IMR-90 (cell line): Measurements from ENCODE around the gene KLC3. TPM values are rescaled to one million over a fixed set of nuclear protein-coding genes. Genes with fewer than 3 reads are reported as not detected.

ENCODE experiments used
- ATAC-seq: fragments of 200-7000 bp; cut with Tn5 transposase; 2 replicates; pipeline ENCODE4 v1.9.1; 2020; ENCODE audit warnings: low read depth, mild to moderate bottlenecking, moderate library complexity
- BruUV-seq: library from RNA; stranded (reverse); fragments of 400-500 nt; replicated peaks from 2 replicates; lab custom pipeline; 2021; lab: Mats Ljungman, UMichigan
- CTCF ChIA-PET: fragments of 300-600 bp; formaldehyde crosslinking; extraction: SDS; loops from one replicate; lab custom pipeline; 2021; ENCODE audit warnings: antibody characterized with exemption; lab: Yijun Ruan, JAX
- POLR2A ChIA-PET: fragments of 300-600 bp; sonication (Branson Sonifier 250); formaldehyde crosslinking; loops from one replicate; lab custom pipeline; 2022; ENCODE audit warnings: antibody characterized with exemption; ENCODE audit not compliant: unreplicated experiment; lab: Charles Lee
- DNase-seq: peaks from one replicate; pipeline ENCODE4 v3.0.0; 2013
- H2AFZ ChIP-seq: replicated peaks from 2 replicates; pipeline ENCODE3; 2013; ENCODE audit warnings: low read length, mild to moderate bottlenecking; ENCODE audit not compliant: poor library complexity
- H2AK5ac ChIP-seq: 2 replicates; pipeline ENCODE4 v1.6.1; 2013; ENCODE audit warnings: low read depth, low read length, inconsistent platforms
- H2AK9ac ChIP-seq: replicated peaks from 2 replicates; pipeline ENCODE3; 2013; ENCODE audit warnings: mild to moderate bottlenecking, low read depth, low read length, moderate library complexity; ENCODE audit not compliant: poor library complexity
- H2BK120ac ChIP-seq: 2 replicates; pipeline ENCODE4 v1.6.1; 2013; ENCODE audit warnings: low read depth, low read length, inconsistent platforms
- H2BK15ac ChIP-seq: 3 replicates; pipeline ENCODE4 v1.6.1; 2013; ENCODE audit warnings: low read depth, low read length, inconsistent platforms
- H2BK20ac ChIP-seq: 2 replicates; pipeline ENCODE4 v1.6.1; 2013; ENCODE audit warnings: low read depth, mild to moderate bottlenecking, inconsistent platforms, low read length, moderate library complexity
- H2BK5ac ChIP-seq: 2 replicates; pipeline ENCODE4 v1.6.1; 2013; ENCODE audit warnings: mild to moderate bottlenecking, low read depth, low read length, inconsistent platforms; ENCODE audit not compliant: poor library complexity, severe bottlenecking
- H3K14ac ChIP-seq: replicated peaks from 2 replicates; pipeline ENCODE4 v1.6.1; 2013; ENCODE audit warnings: low read depth, low read length, inconsistent platforms
- H3K18ac ChIP-seq: 2 replicates; pipeline ENCODE4 v1.6.1; 2013; ENCODE audit warnings: low read depth, low read length, control low read depth
- H3K23ac ChIP-seq: 2 replicates; pipeline ENCODE4 v1.6.1; 2013; ENCODE audit warnings: low read depth, low read length, inconsistent platforms
- H3K27ac ChIP-seq: 2 replicates; pipeline ENCODE4 v1.5.1; 2013; ENCODE audit warnings: mild to moderate bottlenecking, control low read depth, low read length; ENCODE audit not compliant: insufficient read depth
- H3K27me3 ChIP-seq: 2 replicates; pipeline ENCODE4 v1.6.1; 2013; ENCODE audit warnings: low read length; ENCODE audit not compliant: control insufficient read depth, insufficient read depth
- H3K36me3 ChIP-seq: 2 replicates; pipeline ENCODE4 v1.6.1; 2013; ENCODE audit warnings: low read length, mixed read lengths; ENCODE audit not compliant: control insufficient read depth, insufficient read depth
- H3K4ac ChIP-seq: 2 replicates; pipeline ENCODE4 v1.6.1; 2013; ENCODE audit warnings: low read depth, low read length, inconsistent platforms
- H3K4me1 ChIP-seq: 2 replicates; pipeline ENCODE4 v1.6.1; 2013; ENCODE audit warnings: low read length, mixed read lengths; ENCODE audit not compliant: control insufficient read depth, insufficient read depth
- H3K4me2 ChIP-seq: 2 replicates; pipeline ENCODE4 v1.6.1; 2013; ENCODE audit warnings: low read depth, mild to moderate bottlenecking, control low read depth, low read length, moderate library complexity
- H3K4me3 ChIP-seq: 2 replicates; pipeline ENCODE4 v1.5.1; 2013; ENCODE audit warnings: low read depth, mild to moderate bottlenecking, control low read depth, low read length, moderate library complexity; ENCODE audit not compliant: insufficient read depth
- H3K56ac ChIP-seq: 2 replicates; pipeline ENCODE4 v1.6.1; 2013; ENCODE audit warnings: low read length, inconsistent platforms; ENCODE audit not compliant: insufficient read depth; ENCODE audit errors: extremely low read depth
- H3K79me1 ChIP-seq, 2 experiments: 2 replicates each; pipeline ENCODE4 v1.6.1; 2013; ENCODE audit warnings: low read length in 2 of 2, inconsistent platforms in 1 of 2, low read depth in 1 of 2
- H3K9ac ChIP-seq: 2 replicates; pipeline ENCODE4 v1.6.1; 2013; ENCODE audit warnings: low read depth, low read length, control low read depth
- H3K9me1 ChIP-seq: 2 replicates; pipeline ENCODE4 v1.6.1; 2013; ENCODE audit warnings: low read length, inconsistent platforms; ENCODE audit not compliant: insufficient read depth
- H3K9me3 ChIP-seq: 2 replicates; pipeline ENCODE4 v1.6.1; 2013; ENCODE audit warnings: low read length; ENCODE audit not compliant: control insufficient read depth, insufficient read depth
- H4K20me1 ChIP-seq: 2 replicates; pipeline ENCODE4 v1.6.1; 2013; ENCODE audit warnings: low read length, inconsistent platforms; ENCODE audit not compliant: insufficient read depth
- H4K5ac ChIP-seq: 2 replicates; pipeline ENCODE4 v1.6.1; 2013; ENCODE audit warnings: mild to moderate bottlenecking, low read depth, low read length, control low read depth
- H4K8ac ChIP-seq, 2 experiments: 2 replicates each; pipeline ENCODE4 v1.6.1; 2013; ENCODE audit warnings: low read depth in 2 of 2, low read length in 2 of 2, control low read depth in 1 of 2, inconsistent platforms in 1 of 2
- H4K91ac ChIP-seq: 2 replicates; pipeline ENCODE4 v1.6.1; 2013; ENCODE audit warnings: low read depth, low read length, inconsistent platforms; ENCODE audit not compliant: insufficient read depth
- CHD1 ChIP-seq: IDR thresholded peaks from 2 replicates; pipeline ENCODE4 v1.6.1; 2012; ENCODE audit warnings: low read depth, low read length, improper control_type of control experiment
- USF2 ChIP-seq: fragments of 150-350 bp; IDR thresholded peaks from 2 replicates; pipeline ENCODE4 v1.6.1; 2017; ENCODE audit warnings: mild to moderate bottlenecking, antibody characterized with exemption, low read length, low read depth
- WGBS, 2 experiments: methylation state at CpG; one replicate each; pipeline versions ENCODE4 v1.1.5 to v1.1.7; 2013; ENCODE audit warnings: missing lambda C conversion rate in 2 of 2; ENCODE audit not compliant: insufficient read length in 1 of 2; ENCODE audit errors: extremely low coverage in 2 of 2; 5-methylcytosine and 5-hydroxymethylcytosine counted together
- dilution Hi-C: fragments of 300-500 bp; cut with HindIII; formaldehyde crosslinking; loops from one replicate; pipeline ENCODE4 v1.14.3; 2018; ENCODE audit warnings: low sequenced_read_pairs; ENCODE audit not compliant: unreplicated experiment
- in situ Hi-C: fragments of 300-500 bp; cut with MboI; formaldehyde crosslinking; loops from 3 replicates; pipeline ENCODE4 v1.14.3; 2019; ENCODE audit warnings: low sequenced_read_pairs, inconsistent platforms, mixed read lengths
- intact Hi-C: fragments of 100-400 bp; cut with micrococcal nuclease; formaldehyde crosslinking; loops from 2 replicates; pipeline ENCODE4 v1.10.0; 2022
- polyA plus RNA-seq, 3 experiments: library from polyadenylated mRNA; depleted of rRNA; stranded (reverse); fragments of >200 nt; gene quantifications; 2 replicates each; pipeline ENCODE4 v1.2.3, GENCODE V29; 2012; ENCODE audit warnings: low replicate concordance in 1 of 3
- total RNA-seq: library from RNA; depleted of rRNA; stranded (reverse); fragments of >200 nt; gene quantifications from 2 replicates; pipeline ENCODE4 v1.2.3, GENCODE V29; 2012

KLC3 gene
- total and polyA plus RNA-seq, 2 of the 4 experiments (the other 2 are of a cell fraction), result 0.14 to 0.18 TPM

GRCh38 chr19:45302416-45302815 is 38.1 kb upstream of the KLC3 start:
- BruUV-seq, result no TSS peak
- Histone ChIP-seq H3K18ac (no peak overlapping the region), H2BK20ac (no peak overlapping the region), H3K27ac (no peak overlapping the region), H3K4me2 (no peak overlapping the region), H3K79me1 (no peaks in the 10 kb centered on the region), H4K20me1 (no peaks in the 10 kb centered on the region), H4K5ac (no peak overlapping the region), H2AK5ac (no peak overlapping the region), H4K8ac (no peak overlapping the region), H3K14ac (no peak overlapping the region), H3K4ac (no peak overlapping the region), H3K9me3 (0 out of 2 replicates have a peak, but pooled peaks cover 2% of the 10 kb centered on the region), H3K56ac (no peak overlapping the region), H2AFZ (no peak overlapping the region), H3K4me1 (no peaks in the 10 kb centered on the region), H3K9ac (no peak overlapping the region), H3K4me3 (no peak overlapping the region), H3K23ac (no peak overlapping the region), H2BK5ac (no peak overlapping the region), H3K9me1 (peaks cover 5% of the 10 kb centered on the region; the same call in 1 of the 2 replicates), H3K36me3 (peaks cover 25% of the 10 kb centered on the region), H3K27me3 (no peaks in the 10 kb centered on the region), H2AK9ac (no peak overlapping the region), H4K91ac (no peak overlapping the region), H2BK15ac (no peak overlapping the region), H2BK120ac (no peak overlapping the region)
- POLR2A ChIA-PET, result no interaction called here
- in situ Hi-C loops (no loop called here), dilution Hi-C loops (no loop called here), intact Hi-C loops (no loop called here)
- DNase-seq (no peak), ATAC-seq (no peak)
- 93% methylated on average over 11 of the region's 27 CpGs; no CpG with 5 or more reads in 1 of the 2 experiments for whole genome bisulfite sequencing, 2 experiments
- TF ChIP-seq USF2 (no peak), CHD1 (no peak)
- CTCF ChIA-PET, result no interaction called here
